HCT116 (cell line): ENCODE data around the gene HMCN2. TPM values are rescaled to one million over a fixed set of nuclear protein-coding genes. Genes with fewer than 3 reads are reported as not detected.

Experiments
- ATAC-seq: fragments of 200-7000 bp; cut with Tn5 transposase; 2 replicates; pipeline ENCODE4 v1.9.1; 2020; ENCODE audit warnings: mild to moderate bottlenecking, moderate library complexity
- BruUV-seq: library from RNA; stranded (reverse); fragments of 400-500 nt; replicated peaks from 2 replicates; lab custom pipeline; 2021; lab: Mats Ljungman, UMichigan
- CTCF ChIA-PET: fragments of 300-600 bp; sonication (Branson Sonifier 250); formaldehyde crosslinking; loops from one replicate; lab custom pipeline; 2021; ENCODE audit warnings: antibody characterized with exemption; lab: Charles Lee
- POLR2A ChIA-PET: fragments of 300-600, 350-600 bp; sonication (Branson Sonifier 250); formaldehyde crosslinking; loops from one replicate; lab custom pipeline; 2021; ENCODE audit warnings: antibody characterized with exemption; lab: Charles Lee
- RAD21 ChIA-PET, 2 experiments: fragments of 300-600 bp; sonication (Branson Sonifier 250); formaldehyde crosslinking; loops; one replicate each; lab custom pipeline; 2023; ENCODE audit warnings: low total read pairs in 2 of 2; ENCODE audit not compliant: uncharacterized antibody in 2 of 2, unreplicated experiment in 2 of 2, low non-redundant PET in 1 of 2; lab: Charles Lee
- DNase-seq: peaks from one replicate; pipeline ENCODE4 v3.0.0-alpha.2; 2010; ENCODE audit warnings: low read depth, low spot score
- H2AFZ ChIP-seq: fragments of 200-600 bp; shearing (Covaris generic), sonication (generic); 2 replicates; pipeline ENCODE4 v1.6.1; 2017; ENCODE audit warnings: low read depth, mixed run types, mixed read lengths, antibody characterized with exemption, low read length; ENCODE audit not compliant: poor library complexity, severe bottlenecking
- H3K27ac ChIP-seq: 2 replicates; pipeline ENCODE4 v1.5.1; 2012; ENCODE audit warnings: low read depth, low read length
- H3K27me3 ChIP-seq: fragments of 200-600 bp; sonication (generic); 2 replicates; pipeline ENCODE4 v1.6.1; 2016; ENCODE audit warnings: mixed run types, low read length, mixed read lengths; ENCODE audit not compliant: insufficient read depth
- H3K36me3 ChIP-seq, 2 experiments: fragments of 200-500 bp in 1 of 2; fragments of 200-600 bp in 1 of 2; sonication (Bioruptor generic) in 1 of 2; sonication (generic) in 1 of 2; 2 replicates each; pipeline versions ENCODE4 v1.5.1 to v1.6.1; 2014 to 2016; ENCODE audit warnings: low read length in 2 of 2, inconsistent platforms in 1 of 2, mixed read lengths in 1 of 2, mixed run types in 1 of 2; ENCODE audit not compliant: insufficient read depth in 2 of 2, control insufficient read depth in 1 of 2
- H3K4me1 ChIP-seq, 2 experiments: fragments of 200-600 bp in 1 of 2; sonication (generic) in 1 of 2; 2 replicates each; pipeline versions ENCODE4 v1.5.1 to v1.6.1; 2012 to 2017; ENCODE audit warnings: low read length in 2 of 2, inconsistent platforms in 1 of 2, mild to moderate bottlenecking in 1 of 2, mixed read lengths in 1 of 2, mixed run types in 1 of 2, moderate library complexity in 1 of 2; ENCODE audit not compliant: insufficient read depth in 2 of 2, control insufficient read depth in 1 of 2
- H3K4me2 ChIP-seq: fragments of 200-600 bp; sonication (generic); 2 replicates; pipeline ENCODE4 v1.6.1; 2017; ENCODE audit warnings: mixed run types, low read length, mixed read lengths
- H3K4me3 ChIP-seq, 2 experiments: fragments of 200-600 bp in 1 of 2; sonication (generic) in 1 of 2; replicated peaks in 1 of 2; 2 replicates each; pipeline ENCODE4 v1.5.1; 2011 to 2016; ENCODE audit warnings: low read length in 2 of 2, control low read depth in 1 of 2, low read depth in 1 of 2, mild to moderate bottlenecking in 1 of 2, mixed read lengths in 1 of 2, mixed run types in 1 of 2
- H3K79me2 ChIP-seq: fragments of 200-600 bp; sonication (generic); 2 replicates; pipeline ENCODE4 v1.6.1; 2017; ENCODE audit warnings: mild to moderate bottlenecking, mixed run types, low read length, moderate library complexity, mixed read lengths; ENCODE audit not compliant: insufficient read depth
- H3K9ac ChIP-seq: fragments of 200-600 bp; sonication (generic); 2 replicates; pipeline ENCODE4 v1.6.1; 2016; ENCODE audit warnings: low read length, mixed read lengths
- H3K9me2 ChIP-seq: fragments of 200-600 bp; sonication (generic), shearing (Covaris generic); 2 replicates; pipeline ENCODE4 v1.6.1; 2017; ENCODE audit warnings: mixed run types, mild to moderate bottlenecking, moderate library complexity; ENCODE audit not compliant: insufficient read depth
- H3K9me3 ChIP-seq, 2 experiments: fragments of 200-500 bp in 1 of 2; fragments of 200-600 bp in 1 of 2; sonication (Bioruptor generic) in 1 of 2; sonication (generic) in 1 of 2; 2 replicates each; pipeline ENCODE4 v1.6.1; 2014 to 2017; ENCODE audit warnings: low read length in 2 of 2, mixed read lengths in 2 of 2, inconsistent platforms in 1 of 2, low read depth in 1 of 2, mild to moderate bottlenecking in 1 of 2, mixed run types in 1 of 2, moderate library complexity in 1 of 2; ENCODE audit not compliant: control insufficient read depth in 1 of 2, insufficient read depth in 1 of 2
- H4K20me1 ChIP-seq: fragments of 200-600 bp; sonication (generic), shearing (Covaris generic); 2 replicates; pipeline ENCODE4 v1.6.1; 2017; ENCODE audit warnings: mixed run types, mild to moderate bottlenecking, moderate library complexity; ENCODE audit not compliant: insufficient read depth
- ATF3 ChIP-seq: IDR thresholded peaks from 2 replicates; pipeline ENCODE4 v1.6.1; 2012
- EZH2phosphoT487 ChIP-seq: fragments of 200-600 bp; IDR thresholded peaks from 2 replicates; pipeline ENCODE4 v1.6.1; 2018; ENCODE audit warnings: antibody characterized with exemption, borderline replicate concordance
- POLR2AphosphoS5 ChIP-seq: IDR thresholded peaks from 2 replicates; pipeline ENCODE4 v1.6.1; 2011; ENCODE audit warnings: mild to moderate bottlenecking, low read depth, low read length, moderate library complexity
- SIN3A ChIP-seq: IDR thresholded peaks from 2 replicates; pipeline ENCODE4 v1.6.1; 2012; ENCODE audit warnings: low read depth
- SP1 ChIP-seq: IDR thresholded peaks from 2 replicates; pipeline ENCODE4 v1.6.1; 2012; ENCODE audit warnings: low read depth
- YY1 ChIP-seq: IDR thresholded peaks from 2 replicates; pipeline ENCODE4 v1.6.1; 2011; ENCODE audit warnings: low read length, low read depth, moderate library complexity, mild to moderate bottlenecking; ENCODE audit not compliant: insufficient replicate concordance; ENCODE audit errors: extremely low read depth
- ZFX ChIP-seq: fragments of 450-650 bp; IDR thresholded peaks from 2 replicates; pipeline ENCODE4 v1.6.1; 2017
- ZNF274 ChIP-seq: fragments of 200-500 bp; sonication (Bioruptor generic); IDR thresholded peaks from 2 replicates; pipeline ENCODE4 v1.6.1; 2014; ENCODE audit warnings: mild to moderate bottlenecking, low read depth, low read length, inconsistent platforms
- intact Hi-C: fragments of 100-400 bp; cut with micrococcal nuclease; formaldehyde crosslinking; loops from 2 replicates; pipeline ENCODE4 v1.10.0; 2022
- total RNA-seq: library from RNA; stranded (reverse); gene quantifications from one replicate; pipeline ENCODE4 v1.2.1, GENCODE V29; 2021; ENCODE audit not compliant: unreplicated experiment
- TF ChIP-seq, protein P1 (sequence below), 3 experiments: fragments of 200-600 bp in 1 of 3; sonication (generic) in 1 of 3; IDR thresholded peaks in 2 of 3; conservative IDR thresholded peaks in 1 of 3; 2 replicates each; pipeline ENCODE4 v1.5.1; 2012 to 2017; ENCODE audit warnings: low read depth in 2 of 3, low read length in 2 of 3, antibody characterized with exemption in 1 of 3, borderline replicate concordance in 1 of 3, control low read depth in 1 of 3, mild to moderate bottlenecking in 1 of 3, mixed read lengths in 1 of 3, mixed run types in 1 of 3, moderate library complexity in 1 of 3; ENCODE audit not compliant: insufficient read depth in 1 of 3

Gene HMCN2
- total RNA-seq, 1 experiment from 2014 or later, result 0.22 TPM

GRCh38 chr9:130443456-130443801 lies 177.9 kb downstream of the HMCN2 start:
- DNase-seq (no peak), ATAC-seq (no peak)
- RAD21 ChIA-PET, result no interaction called here
- CTCF ChIA-PET, result no interaction called here
- TF ChIP-seq ATF3 (no peak), POLR2AphosphoS5 (no peak), YY1 (no peak), SP1 (no peak), ZNF274 (no peak), EZH2phosphoT487 (no peak), SIN3A (no peak), ZFX (no peak)
- TF ChIP-seq, protein P1, sequence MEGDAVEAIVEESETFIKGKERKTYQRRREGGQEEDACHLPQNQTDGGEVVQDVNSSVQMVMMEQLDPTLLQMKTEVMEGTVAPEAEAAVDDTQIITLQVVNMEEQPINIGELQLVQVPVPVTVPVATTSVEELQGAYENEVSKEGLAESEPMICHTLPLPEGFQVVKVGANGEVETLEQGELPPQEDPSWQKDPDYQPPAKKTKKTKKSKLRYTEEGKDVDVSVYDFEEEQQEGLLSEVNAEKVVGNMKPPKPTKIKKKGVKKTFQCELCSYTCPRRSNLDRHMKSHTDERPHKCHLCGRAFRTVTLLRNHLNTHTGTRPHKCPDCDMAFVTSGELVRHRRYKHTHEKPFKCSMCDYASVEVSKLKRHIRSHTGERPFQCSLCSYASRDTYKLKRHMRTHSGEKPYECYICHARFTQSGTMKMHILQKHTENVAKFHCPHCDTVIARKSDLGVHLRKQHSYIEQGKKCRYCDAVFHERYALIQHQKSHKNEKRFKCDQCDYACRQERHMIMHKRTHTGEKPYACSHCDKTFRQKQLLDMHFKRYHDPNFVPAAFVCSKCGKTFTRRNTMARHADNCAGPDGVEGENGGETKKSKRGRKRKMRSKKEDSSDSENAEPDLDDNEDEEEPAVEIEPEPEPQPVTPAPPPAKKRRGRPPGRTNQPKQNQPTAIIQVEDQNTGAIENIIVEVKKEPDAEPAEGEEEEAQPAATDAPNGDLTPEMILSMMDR (IDR thresholded peaks at IDR 0.05 in 2 of 3, conservative IDR thresholded peaks at IDR 0.05 in 1 of 3; ENCODE audit: borderline replicate concordance in 1 of 3, insufficient read depth in 1 of 3, low read depth in 2 of 3, low read length in 2 of 3), result no peak
- Histone ChIP-seq H3K9me3 (no peaks in the 10 kb centered on the region), H3K4me2 (no peak overlapping the region), H3K4me3 (no peak overlapping the region), H2AFZ (no peak overlapping the region), H3K36me3 (no peaks in the 10 kb centered on the region), H3K9ac (no peak overlapping the region), H4K20me1 (no peaks in the 10 kb centered on the region), H3K9me2 (no peaks in the 10 kb centered on the region), H3K27me3 (no peaks in the 10 kb centered on the region), H3K27ac (no peak overlapping the region), H3K79me2 (no peaks in the 10 kb centered on the region), H3K4me1 (peaks cover 23 to 27% of the 10 kb centered on the region in 2 experiments)
- POLR2A ChIA-PET, result no interaction called here
- BruUV-seq, result no TSS peak
- intact Hi-C loops, result no loop called here
